Hepatic stellate cell (primary cell): ENCODE measurements around the gene CERS6.
"Not testable (repeated sequence)": the region's sequence is repeated elsewhere in the genome, so short reads cannot be mapped to it uniquely, and the experiment has no call there.

Source experiments
- DNase-seq: peaks from one replicate; pipeline ENCODE4 v3.0.0; 2011; ENCODE audit warnings: low spot score

CERS6 gene

DNA sequence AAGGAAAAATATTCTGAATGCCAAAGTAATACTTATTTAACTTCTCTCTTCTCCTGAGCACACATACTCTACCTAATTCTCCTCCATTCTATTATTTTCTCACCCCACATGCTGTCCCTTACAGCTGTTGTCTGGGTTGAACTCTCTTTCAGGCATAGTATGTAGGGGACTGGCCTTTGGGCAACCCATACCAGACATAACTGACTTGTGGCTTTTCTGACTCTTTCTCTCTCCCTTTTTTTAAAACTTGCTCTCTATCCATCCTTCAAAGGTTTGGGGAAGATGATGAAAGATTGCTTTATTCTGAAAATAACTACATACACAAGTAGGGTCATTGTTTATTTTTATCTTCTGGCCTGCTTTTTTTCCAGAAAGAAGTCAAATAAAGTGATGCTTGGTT is 276.4 kb downstream of the CERS6 start:
- DNase-seq, result no peak

DNA sequence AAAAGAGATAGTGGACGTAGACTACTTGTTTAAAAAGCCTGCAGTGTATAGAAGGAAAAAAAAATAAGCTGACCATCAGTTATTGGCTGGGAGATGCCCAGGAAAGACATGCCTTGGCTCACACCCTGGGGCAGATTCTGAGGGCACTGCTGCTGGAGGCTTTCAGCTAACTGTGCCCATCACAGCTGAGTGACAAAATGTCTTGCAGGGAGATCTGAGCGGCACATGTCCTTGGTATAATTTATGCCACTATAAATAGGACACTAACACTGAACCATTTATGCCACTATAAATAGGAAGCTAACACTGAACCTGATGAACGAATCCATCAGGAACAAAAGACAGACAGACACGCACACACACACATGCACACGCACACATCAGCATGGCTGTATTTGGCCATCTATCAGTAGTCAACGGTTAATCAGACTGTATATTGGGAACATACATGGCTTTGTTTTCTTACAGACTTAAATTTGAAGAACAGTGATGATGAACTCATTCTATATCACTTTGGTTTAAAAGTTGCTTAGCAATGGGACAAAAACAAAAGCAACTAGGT is 278.2 kb downstream of the CERS6 start:
- no peak for DNase-seq

DNA sequence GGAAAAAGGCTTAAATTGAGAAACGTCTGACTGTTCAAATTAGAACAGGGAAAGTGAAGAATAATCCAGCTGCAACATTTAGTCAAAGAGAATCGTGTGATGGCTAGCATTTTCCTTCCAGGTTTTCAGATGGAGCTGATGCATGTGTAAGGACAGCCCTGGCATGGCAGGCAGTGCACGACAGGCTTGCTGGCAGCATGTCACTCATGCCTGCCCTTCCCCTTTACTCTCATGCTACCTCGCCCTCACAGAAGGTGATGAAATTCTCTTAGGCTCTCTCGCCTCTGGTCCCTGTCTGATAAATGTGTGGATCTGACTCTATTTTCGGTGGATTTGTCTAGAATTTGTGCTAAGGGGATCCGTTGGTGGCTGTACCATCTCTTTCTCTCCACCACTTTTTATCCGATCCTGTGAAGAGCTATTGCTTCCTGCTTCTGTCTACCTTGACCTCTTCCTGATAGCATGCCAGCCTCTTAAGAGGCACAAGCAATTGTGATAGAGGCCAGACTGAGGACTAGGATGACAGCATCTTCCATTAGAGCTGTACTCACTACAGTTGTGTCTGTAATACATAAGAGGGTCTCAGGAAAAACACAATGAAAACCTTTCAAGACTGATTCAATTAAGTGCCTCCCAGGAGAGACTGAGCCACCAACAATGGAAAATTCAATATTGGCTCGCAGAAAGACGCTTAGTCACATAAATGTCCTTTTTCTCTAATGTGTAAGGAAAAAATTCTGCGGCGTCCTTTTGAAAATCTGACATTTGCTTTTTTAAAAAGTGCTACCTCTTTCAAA is 280.8 kb downstream of the CERS6 start:
- DNase-seq, result no peak

DNA sequence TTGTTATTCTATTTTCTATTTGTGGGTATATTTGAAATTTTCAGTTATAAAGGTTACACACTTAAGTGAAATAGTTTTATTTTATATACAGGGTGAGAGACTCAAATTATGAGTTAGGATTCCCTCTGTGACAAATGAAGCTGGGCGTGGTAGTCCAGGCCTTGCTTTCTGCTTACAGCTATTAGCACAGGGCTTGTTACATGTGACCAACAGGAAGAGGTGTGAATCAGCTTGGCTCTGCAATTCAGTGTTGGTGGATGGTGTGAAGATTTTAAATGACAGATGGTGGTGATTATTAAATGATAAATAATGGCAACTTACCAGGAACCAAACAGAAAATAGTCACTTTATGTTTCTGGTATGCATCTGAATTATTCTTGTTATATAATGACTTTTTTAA is 282.0 kb downstream of the CERS6 start:
- DNase-seq, result no peak

DNA sequence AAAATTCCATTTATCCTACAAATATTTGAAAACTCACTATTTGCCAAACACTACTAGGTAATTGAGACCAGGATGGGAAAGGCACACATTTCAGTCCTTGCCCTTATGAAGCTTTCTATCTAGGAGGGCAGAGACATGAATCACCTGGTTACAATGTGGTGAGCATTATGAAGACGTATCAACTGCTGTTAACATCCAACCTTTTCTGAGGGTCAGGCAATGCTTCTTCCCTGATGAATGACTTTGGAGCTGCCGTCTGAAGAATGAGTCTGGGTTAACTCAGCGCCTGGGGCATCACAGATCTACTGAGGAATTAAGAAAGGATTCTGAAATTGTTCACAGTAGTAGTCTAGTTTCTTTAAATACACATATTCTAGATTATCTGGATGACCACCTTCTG is 284.3 kb downstream of the CERS6 start:
- no peak for DNase-seq

DNA sequence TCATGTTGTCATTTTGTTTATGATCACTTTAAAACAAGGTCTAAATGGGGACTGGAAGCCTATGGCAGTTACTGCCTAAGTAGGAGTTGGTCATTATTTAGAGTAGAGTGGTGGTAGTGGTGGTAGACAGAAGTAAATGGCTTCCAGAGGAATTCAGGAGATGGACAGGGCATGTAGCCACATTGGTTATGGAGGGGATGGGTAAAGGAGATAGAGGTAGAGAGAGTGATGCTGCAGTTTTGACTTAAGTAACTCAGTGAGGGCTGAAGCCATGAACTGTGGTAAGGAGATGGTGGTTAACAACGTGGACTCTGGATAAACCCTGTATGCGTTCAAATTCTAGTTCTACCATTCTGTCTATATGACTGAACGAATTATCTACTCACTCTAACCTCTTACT is 284.7 kb downstream of the CERS6 start:
- DNase-seq, result no peak

DNA sequence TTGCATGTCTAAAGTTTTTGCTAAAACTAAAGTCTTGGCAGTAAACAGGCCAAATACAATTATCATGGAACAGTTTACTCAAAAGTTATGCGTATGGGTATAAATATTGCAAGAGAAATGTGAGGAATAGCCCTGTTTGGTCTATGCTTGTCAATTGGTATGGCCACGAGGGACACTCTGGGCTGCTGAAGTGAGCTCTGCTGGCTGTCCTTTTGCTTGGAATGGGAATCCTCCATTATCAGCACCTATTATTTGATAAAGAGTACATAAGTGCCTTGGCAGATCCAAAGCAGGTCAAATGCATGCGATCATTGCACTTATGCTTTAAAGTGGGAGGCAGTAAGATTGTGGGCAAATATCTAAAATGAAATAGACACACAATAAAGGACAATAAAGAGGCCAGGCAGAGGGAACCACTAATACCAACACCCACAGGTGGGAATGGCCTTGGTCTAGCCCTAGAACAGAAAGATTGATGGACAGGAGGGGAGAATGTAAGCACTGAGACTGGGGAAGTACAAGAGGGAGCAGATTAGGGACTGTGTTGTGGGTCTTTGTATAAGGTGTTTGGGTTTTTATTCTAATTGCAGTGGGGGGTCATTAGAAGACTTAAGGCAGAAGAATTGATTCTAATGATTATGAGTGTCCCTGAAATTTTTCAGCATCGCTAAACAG is 286.3 kb downstream of the CERS6 start:
- DNase-seq, result no peak

DNA sequence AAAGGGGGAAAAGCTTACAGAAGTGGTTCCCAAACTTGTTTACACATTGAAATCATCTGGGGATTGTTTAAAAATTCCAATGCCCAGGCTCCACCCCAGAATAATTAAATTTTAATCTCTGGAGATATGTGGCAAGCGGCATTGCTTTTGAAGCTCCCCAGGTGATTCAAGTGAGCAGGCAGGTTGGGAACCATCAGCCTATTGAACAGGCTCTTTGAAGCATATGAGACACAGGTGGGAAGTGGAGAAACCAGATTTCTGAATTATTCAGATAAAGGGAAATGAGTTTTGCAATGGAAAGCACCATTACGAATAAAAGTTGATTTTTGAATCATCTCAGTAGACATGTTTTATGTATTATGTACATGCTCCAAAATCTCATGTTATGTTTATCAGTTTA is 288.8 kb downstream of the CERS6 start:
- no peak for DNase-seq

DNA sequence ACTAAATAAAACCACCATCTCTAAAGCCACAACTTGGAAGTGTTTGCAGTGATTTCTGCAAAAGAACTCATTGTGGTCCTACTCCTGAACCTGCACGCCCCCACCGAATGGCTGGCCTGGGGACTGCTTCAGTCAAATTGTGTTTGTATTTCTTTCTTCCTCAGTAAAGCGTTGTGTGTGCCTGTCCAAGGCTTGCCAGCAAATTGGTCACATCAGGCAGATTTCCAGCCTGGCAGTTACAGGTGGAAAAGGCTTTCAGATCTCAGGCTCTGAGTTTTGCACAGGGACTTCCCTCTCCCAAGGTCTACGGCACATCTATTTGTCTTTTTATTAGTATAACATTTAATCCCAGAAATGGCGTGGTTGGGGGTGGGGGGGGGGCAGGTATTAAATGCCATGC is 292.4 kb downstream of the CERS6 start:
- DNase-seq, result no peak

DNA sequence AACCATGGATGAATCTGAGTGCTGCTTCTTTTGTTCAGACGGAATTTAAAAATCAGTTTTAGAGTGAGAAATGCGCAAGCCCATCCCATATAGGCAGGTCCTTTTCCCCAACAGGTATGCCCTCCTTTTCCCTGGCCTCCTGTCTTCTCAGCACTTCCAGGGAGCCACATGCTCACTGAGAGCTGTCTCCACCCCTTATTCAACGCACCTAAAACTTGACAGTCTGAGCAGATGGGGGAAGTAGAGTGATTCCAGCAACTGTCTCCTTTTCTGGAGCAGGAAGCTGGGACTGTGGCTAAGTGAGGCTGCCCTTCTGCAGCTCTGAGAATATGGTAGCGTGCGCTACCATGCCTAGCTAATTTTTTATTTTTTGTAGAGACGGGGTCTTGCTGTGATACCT is 293.2 kb downstream of the CERS6 start:
- no peak for DNase-seq

DNA sequence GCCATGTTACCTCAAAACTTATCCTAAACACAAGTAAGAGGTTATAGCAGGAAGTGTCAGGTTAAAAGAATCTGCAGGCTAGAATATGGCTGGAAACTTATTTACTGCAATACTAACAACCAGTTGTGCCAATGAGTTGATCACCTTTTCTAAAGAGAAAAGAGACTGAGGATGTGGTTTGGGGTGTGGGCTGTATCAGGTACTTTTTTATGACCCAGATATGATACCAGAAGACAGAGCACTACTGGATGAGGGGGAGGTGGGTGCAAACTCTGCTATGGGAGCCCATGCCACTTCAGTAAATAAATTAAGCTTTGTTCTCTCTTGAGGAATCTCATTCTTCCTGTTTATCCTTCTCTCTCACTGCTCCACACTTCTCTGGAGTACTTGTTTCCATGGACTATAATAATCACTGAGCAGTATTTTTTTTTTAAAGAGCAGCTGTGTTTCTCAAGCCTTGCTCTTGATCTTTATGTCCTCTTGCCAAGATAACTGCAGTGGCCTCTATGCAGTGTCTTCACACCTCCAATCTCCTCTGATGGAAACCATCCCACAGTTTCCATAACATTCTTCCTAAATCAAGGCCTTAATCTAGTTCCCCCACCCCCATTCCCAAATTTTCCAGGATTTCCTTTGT is 295.1 kb downstream of the CERS6 start:
- DNase-seq, result no peak

DNA sequence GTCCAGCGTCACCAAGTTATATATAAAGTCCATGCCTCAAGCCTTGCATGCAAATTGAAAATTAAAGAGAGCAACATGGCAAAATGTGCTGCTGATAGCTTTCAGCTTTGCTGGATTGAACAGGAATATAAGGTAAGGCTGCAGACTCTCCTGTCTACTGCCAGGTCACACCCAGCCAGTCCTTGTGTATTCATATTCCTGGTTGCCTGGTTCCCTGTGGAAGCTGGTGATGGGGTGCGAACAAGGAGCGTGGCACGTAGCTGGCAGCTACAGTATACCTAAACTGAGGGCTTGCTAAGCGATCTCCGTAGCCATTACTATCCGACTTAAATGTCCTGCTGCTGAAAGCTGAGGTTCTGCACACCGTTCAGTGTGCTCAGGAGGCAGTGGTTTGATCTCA is 296.3 kb downstream of the CERS6 start:
- no peak for DNase-seq

DNA sequence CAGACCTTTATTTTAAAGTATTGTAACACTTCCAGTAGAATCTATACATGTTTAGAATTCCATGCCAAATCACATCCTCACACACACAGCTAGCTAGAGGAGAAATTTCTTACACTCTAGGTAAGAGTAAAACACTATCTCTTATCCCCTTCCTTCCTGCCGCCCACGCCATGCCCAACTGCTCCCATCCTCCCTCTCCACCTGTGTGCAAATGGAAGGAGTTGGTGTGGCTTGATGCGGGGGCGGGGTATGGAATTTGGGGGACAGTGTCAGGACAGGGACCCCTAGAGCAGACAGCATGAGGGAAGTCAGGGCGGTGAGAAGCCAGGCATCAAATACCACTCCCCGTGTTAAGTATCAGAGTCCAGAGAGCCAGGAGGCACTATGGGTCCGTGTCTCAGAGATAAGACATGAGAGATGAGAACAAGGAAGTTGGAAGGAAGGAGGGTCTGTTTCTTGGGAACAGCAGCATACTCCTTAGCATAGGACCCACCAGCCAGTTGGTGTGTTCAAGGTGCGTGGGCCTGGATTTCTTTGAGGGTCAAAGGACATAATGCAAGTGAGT is 297.8 kb downstream of the CERS6 start:
- DNase-seq, result no peak

DNA sequence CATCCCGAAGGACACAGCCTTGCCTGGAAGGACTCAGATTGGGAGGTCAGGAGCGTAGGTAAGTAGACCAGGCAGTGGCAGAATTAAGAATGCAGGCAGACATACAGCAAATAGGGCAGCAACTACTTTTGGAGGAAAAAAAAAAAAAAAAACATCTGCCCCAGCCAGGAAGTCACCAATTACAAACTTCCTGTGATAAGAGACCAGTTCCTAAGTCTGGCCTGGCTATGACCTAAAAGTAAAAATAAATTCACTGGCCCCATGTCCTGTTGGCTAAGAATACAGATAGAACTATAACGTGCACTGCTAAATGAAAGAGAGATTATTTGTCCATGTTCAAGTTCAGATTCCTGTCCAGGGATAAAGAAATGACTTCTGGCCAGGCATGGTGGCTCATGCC is 301.2 kb downstream of the CERS6 start:
- DNase-seq, result no peak

DNA sequence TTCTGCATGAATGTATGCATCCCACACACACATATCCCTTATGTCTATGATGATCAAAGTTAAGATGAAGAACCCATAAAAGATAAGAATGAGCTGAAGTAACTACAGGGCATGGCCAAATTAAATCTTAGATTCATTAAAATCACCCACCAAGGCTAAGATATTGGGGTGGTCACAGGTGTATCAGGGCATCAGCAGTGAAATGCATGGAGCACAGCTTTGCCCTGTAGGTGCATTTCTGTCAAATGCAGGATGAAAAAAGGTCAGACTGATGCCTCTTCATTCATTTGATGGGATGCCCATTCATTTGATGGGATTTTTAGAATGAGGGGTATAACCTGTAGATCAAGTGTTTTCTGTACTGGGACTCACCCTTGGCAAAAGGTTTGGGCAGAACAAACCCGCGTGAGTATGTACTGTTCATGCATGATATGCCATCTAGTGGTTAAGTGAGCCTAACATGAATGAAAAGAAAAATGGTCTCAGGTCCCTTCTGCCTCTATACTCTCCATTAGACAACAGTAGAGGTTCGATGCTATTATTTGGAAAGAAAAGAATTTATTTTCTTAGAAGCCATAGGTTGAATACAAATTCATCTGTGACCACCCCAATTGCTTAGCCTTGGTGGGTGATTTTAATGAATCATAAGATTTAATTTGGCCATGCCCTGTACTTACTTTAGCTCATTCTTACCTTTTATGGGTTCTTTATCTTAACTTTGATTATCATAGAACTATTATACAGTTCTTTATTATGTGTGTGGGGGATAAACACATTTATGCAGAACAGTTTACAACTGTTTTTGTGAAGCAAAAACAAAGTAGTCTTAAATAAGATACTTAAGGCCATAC is 303.1 kb downstream of the CERS6 start:
- DNase-seq, result peak; percentile 40

DNA sequence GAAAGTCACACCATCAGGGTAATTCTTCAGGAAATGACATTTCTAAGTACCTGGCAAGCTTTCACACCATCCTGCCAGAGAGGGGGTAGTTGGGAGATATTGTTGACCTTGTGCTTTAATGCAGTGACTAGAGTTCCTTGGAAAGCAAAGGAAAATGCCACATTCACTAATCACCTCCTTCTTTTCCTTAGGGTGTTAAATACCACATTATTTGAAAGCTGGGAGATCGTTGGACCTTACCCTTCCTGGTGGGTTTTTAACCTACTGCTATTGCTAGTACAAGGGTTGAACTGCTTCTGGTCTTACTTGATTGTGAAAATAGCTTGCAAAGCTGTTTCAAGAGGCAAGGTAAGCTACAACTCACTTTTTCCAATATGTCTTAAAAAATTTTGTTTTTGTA is 309.3 kb downstream of the CERS6 start:
- DNase-seq, result no peak

DNA sequence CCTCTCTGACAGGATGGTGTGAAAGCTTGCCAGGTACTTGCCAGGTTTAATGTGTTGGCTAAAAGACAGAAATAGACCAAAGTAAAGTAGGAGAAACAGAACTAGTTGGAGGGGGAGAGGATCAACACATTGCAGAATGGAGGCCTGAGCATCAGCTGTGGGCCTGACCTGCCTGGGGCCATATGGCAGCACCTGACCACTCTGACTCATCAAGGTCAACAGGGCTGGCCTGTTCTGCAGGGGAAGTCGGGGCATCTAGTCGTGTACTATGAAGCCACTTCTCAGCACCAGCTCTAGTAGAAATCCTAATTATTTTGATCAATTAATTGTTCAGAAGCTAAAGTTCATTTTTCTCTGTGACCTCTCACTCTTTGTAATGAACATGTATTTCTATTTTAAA is 310.5 kb downstream of the CERS6 start:
- no peak for DNase-seq

DNA sequence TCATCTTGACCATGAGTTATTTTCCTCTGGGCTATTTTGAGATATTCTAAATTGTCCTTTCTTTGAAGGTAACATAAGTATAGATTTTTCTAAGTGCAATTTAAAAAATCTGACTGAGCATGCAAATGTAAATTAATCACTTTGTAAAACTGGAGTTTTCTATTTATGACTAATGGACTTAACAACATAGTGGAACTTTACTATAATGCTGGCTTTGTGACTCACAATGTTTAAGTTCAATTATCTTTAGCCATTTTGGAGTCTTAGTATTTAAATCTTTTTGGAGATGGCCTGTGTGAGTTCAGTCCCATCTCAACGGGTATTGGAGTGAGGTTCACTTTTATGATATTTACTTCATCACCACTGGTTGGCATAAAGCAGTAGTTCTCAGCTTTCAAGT is 311.2 kb downstream of the CERS6 start:
- DNase-seq, result no peak

DNA sequence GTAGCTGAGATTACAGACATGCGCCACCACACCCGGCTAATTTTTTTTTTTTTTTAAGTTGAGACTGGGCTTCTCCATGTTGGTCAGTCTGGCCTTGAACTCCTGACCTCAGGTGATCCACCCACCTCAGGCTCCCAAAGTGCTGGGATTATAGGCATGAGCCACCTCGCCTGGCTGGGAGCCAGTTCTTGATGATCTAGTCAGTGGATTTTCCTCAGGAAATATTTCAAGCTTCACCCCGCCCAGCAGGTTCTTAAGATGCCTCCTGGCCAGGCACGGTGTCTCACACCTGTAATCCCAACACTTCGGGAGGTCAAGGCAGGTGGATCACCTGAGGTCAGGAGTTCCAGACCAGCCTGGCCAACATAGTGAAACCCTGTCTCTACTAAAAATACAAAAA is 312.3 kb downstream of the CERS6 start:
- not testable (repeated sequence) for DNase-seq

DNA sequence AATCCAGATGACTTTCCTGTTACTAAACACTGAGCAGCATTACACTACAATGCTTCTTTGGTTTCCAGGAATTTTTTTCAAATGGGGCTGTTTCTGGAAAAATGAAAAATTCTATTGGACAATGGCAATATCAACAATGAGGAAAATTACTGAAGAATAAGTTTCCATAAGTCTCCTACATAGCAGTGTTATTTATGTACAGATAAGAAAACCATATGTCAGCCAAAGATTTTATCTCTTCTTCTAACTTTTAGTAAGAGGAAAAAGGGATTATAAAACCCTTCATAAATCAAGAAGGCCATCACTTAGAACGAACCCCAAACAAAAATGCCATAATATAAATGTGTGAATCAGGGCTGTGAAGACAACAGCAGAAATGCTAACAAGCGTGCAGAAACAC is 314.7 kb downstream of the CERS6 start:
- DNase-seq, result no peak

DNA sequence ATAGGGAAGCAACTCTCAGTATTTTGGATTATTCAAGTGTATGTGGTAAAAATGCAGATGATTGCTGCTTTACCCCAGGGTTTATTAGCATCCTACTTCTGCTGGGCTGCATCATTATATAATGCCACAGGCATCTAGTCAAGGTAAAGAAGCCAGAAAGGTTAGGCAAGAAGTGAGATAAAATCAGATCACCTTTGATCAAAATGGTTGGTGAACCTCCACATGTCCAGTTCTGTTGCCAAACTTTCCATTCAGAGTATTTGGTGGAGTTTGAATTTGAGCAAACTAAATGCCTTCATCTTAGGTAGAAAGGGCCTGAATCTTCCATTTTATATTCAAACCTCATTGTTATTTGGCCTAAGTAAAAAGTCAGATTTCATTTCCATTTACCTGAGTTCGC is 316.6 kb downstream of the CERS6 start:
- no peak for DNase-seq

DNA sequence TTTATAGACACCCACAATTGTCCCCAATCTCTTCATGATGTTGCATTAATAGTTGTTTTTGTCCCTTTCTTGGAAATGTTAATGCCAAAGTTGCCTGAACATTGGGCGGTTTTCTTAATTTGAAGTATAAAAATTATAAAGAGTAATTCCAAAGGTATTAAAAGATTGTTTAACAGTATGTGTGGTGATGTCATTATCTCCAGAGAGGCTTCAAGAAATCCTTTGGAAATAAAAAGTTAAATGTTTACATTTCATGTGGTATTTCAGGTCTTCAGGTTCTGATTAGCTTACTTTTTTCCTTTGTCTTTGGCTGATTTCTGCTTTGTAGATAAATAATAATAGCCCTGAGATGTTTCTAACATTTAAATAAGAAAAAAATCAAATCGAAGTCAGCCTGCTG is 317.1 kb downstream of the CERS6 start:
- no peak for DNase-seq
